IMR-90 (cell line): ENCODE results near the gene GRID1. TPM values are rescaled to one million over a fixed set of nuclear protein-coding genes. Genes with fewer than 3 reads are reported as not detected.

Source experiments
- ATAC-seq: fragments of 200-7000 bp; cut with Tn5 transposase; 2 replicates; pipeline ENCODE4 v1.9.1; 2020; ENCODE audit warnings: low read depth, mild to moderate bottlenecking, moderate library complexity
- BruUV-seq: library from RNA; stranded (reverse); fragments of 400-500 nt; replicated peaks from 2 replicates; lab custom pipeline; 2021; lab: Mats Ljungman, UMichigan
- CTCF ChIA-PET: fragments of 300-600 bp; formaldehyde crosslinking; extraction: SDS; loops from one replicate; lab custom pipeline; 2021; ENCODE audit warnings: antibody characterized with exemption; lab: Yijun Ruan, JAX
- POLR2A ChIA-PET: fragments of 300-600 bp; sonication (Branson Sonifier 250); formaldehyde crosslinking; loops from one replicate; lab custom pipeline; 2022; ENCODE audit warnings: antibody characterized with exemption; ENCODE audit not compliant: unreplicated experiment; lab: Charles Lee
- DNase-seq: peaks from one replicate; pipeline ENCODE4 v3.0.0; 2013
- H2AFZ ChIP-seq: replicated peaks from 2 replicates; pipeline ENCODE3; 2013; ENCODE audit warnings: low read length, mild to moderate bottlenecking; ENCODE audit not compliant: poor library complexity
- H2AK5ac ChIP-seq: 2 replicates; pipeline ENCODE4 v1.6.1; 2013; ENCODE audit warnings: low read depth, low read length, inconsistent platforms
- H2AK9ac ChIP-seq: replicated peaks from 2 replicates; pipeline ENCODE3; 2013; ENCODE audit warnings: mild to moderate bottlenecking, low read depth, low read length, moderate library complexity; ENCODE audit not compliant: poor library complexity
- H2BK120ac ChIP-seq: 2 replicates; pipeline ENCODE4 v1.6.1; 2013; ENCODE audit warnings: low read depth, low read length, inconsistent platforms
- H2BK15ac ChIP-seq: 3 replicates; pipeline ENCODE4 v1.6.1; 2013; ENCODE audit warnings: low read depth, low read length, inconsistent platforms
- H2BK20ac ChIP-seq: 2 replicates; pipeline ENCODE4 v1.6.1; 2013; ENCODE audit warnings: low read depth, mild to moderate bottlenecking, inconsistent platforms, low read length, moderate library complexity
- H2BK5ac ChIP-seq: 2 replicates; pipeline ENCODE4 v1.6.1; 2013; ENCODE audit warnings: mild to moderate bottlenecking, low read depth, low read length, inconsistent platforms; ENCODE audit not compliant: poor library complexity, severe bottlenecking
- H3K14ac ChIP-seq: replicated peaks from 2 replicates; pipeline ENCODE4 v1.6.1; 2013; ENCODE audit warnings: low read depth, low read length, inconsistent platforms
- H3K18ac ChIP-seq: 2 replicates; pipeline ENCODE4 v1.6.1; 2013; ENCODE audit warnings: low read depth, low read length, control low read depth
- H3K23ac ChIP-seq: 2 replicates; pipeline ENCODE4 v1.6.1; 2013; ENCODE audit warnings: low read depth, low read length, inconsistent platforms
- H3K27ac ChIP-seq: 2 replicates; pipeline ENCODE4 v1.5.1; 2013; ENCODE audit warnings: mild to moderate bottlenecking, control low read depth, low read length; ENCODE audit not compliant: insufficient read depth
- H3K27me3 ChIP-seq: 2 replicates; pipeline ENCODE4 v1.6.1; 2013; ENCODE audit warnings: low read length; ENCODE audit not compliant: control insufficient read depth, insufficient read depth
- H3K36me3 ChIP-seq: 2 replicates; pipeline ENCODE4 v1.6.1; 2013; ENCODE audit warnings: low read length, mixed read lengths; ENCODE audit not compliant: control insufficient read depth, insufficient read depth
- H3K4ac ChIP-seq: 2 replicates; pipeline ENCODE4 v1.6.1; 2013; ENCODE audit warnings: low read depth, low read length, inconsistent platforms
- H3K4me1 ChIP-seq: 2 replicates; pipeline ENCODE4 v1.6.1; 2013; ENCODE audit warnings: low read length, mixed read lengths; ENCODE audit not compliant: control insufficient read depth, insufficient read depth
- H3K4me2 ChIP-seq: 2 replicates; pipeline ENCODE4 v1.6.1; 2013; ENCODE audit warnings: low read depth, mild to moderate bottlenecking, control low read depth, low read length, moderate library complexity
- H3K4me3 ChIP-seq: 2 replicates; pipeline ENCODE4 v1.5.1; 2013; ENCODE audit warnings: low read depth, mild to moderate bottlenecking, control low read depth, low read length, moderate library complexity; ENCODE audit not compliant: insufficient read depth
- H3K56ac ChIP-seq: 2 replicates; pipeline ENCODE4 v1.6.1; 2013; ENCODE audit warnings: low read length, inconsistent platforms; ENCODE audit not compliant: insufficient read depth; ENCODE audit errors: extremely low read depth
- H3K79me1 ChIP-seq, 2 experiments: 2 replicates each; pipeline ENCODE4 v1.6.1; 2013; ENCODE audit warnings: low read length in 2 of 2, inconsistent platforms in 1 of 2, low read depth in 1 of 2
- H3K9ac ChIP-seq: 2 replicates; pipeline ENCODE4 v1.6.1; 2013; ENCODE audit warnings: low read depth, low read length, control low read depth
- H3K9me1 ChIP-seq: 2 replicates; pipeline ENCODE4 v1.6.1; 2013; ENCODE audit warnings: low read length, inconsistent platforms; ENCODE audit not compliant: insufficient read depth
- H3K9me3 ChIP-seq: 2 replicates; pipeline ENCODE4 v1.6.1; 2013; ENCODE audit warnings: low read length; ENCODE audit not compliant: control insufficient read depth, insufficient read depth
- H4K20me1 ChIP-seq: 2 replicates; pipeline ENCODE4 v1.6.1; 2013; ENCODE audit warnings: low read length, inconsistent platforms; ENCODE audit not compliant: insufficient read depth
- H4K5ac ChIP-seq: 2 replicates; pipeline ENCODE4 v1.6.1; 2013; ENCODE audit warnings: mild to moderate bottlenecking, low read depth, low read length, control low read depth
- H4K8ac ChIP-seq, 2 experiments: 2 replicates each; pipeline ENCODE4 v1.6.1; 2013; ENCODE audit warnings: low read depth in 2 of 2, low read length in 2 of 2, control low read depth in 1 of 2, inconsistent platforms in 1 of 2
- H4K91ac ChIP-seq: 2 replicates; pipeline ENCODE4 v1.6.1; 2013; ENCODE audit warnings: low read depth, low read length, inconsistent platforms; ENCODE audit not compliant: insufficient read depth
- BHLHE40 ChIP-seq: fragments of 150-350 bp; IDR thresholded peaks from 2 replicates; pipeline ENCODE4 v1.6.1; 2016; ENCODE audit warnings: mild to moderate bottlenecking, low read depth, low read length
- CEBPB ChIP-seq: IDR thresholded peaks from 2 replicates; pipeline ENCODE4 v1.6.1; 2012; ENCODE audit warnings: low read depth, low read length, improper control_type of control experiment
- CHD1 ChIP-seq: IDR thresholded peaks from 2 replicates; pipeline ENCODE4 v1.6.1; 2012; ENCODE audit warnings: low read depth, low read length, improper control_type of control experiment
- CTCF ChIP-seq: conservative IDR thresholded peaks from 2 replicates; pipeline ENCODE4 v1.5.1; 2012; ENCODE audit warnings: mild to moderate bottlenecking, low read depth, low read length, improper control_type of control experiment
- FOS ChIP-seq: fragments of 150-350 bp; IDR thresholded peaks from 2 replicates; pipeline ENCODE4 v1.6.1; 2016; ENCODE audit warnings: low read depth, low read length
- MAFK ChIP-seq: IDR thresholded peaks from 2 replicates; pipeline ENCODE4 v1.6.1; 2012; ENCODE audit warnings: low read depth, low read length, improper control_type of control experiment
- MXI1 ChIP-seq: IDR thresholded peaks from 2 replicates; pipeline ENCODE4 v1.6.1; 2012; ENCODE audit warnings: low read depth, mild to moderate bottlenecking, low read length, moderate library complexity, borderline replicate concordance
- NFE2L2 ChIP-seq: fragments of 150-350 bp; IDR thresholded peaks from 2 replicates; pipeline ENCODE4 v1.6.1; 2016; ENCODE audit warnings: low read depth, mild to moderate bottlenecking, low read length
- POLR2A ChIP-seq: IDR thresholded peaks from 2 replicates; pipeline ENCODE4 v1.6.1; 2012; ENCODE audit warnings: mild to moderate bottlenecking, low read depth, low read length
- RFX5 ChIP-seq: IDR thresholded peaks from 2 replicates; pipeline ENCODE4 v1.8.0; 2012; ENCODE audit warnings: low read depth, mild to moderate bottlenecking, low read length, moderate library complexity
- WGBS, 2 experiments: methylation state at CpG; one replicate each; pipeline versions ENCODE4 v1.1.5 to v1.1.7; 2013; ENCODE audit warnings: missing lambda C conversion rate in 2 of 2; ENCODE audit not compliant: insufficient read length in 1 of 2; ENCODE audit errors: extremely low coverage in 2 of 2; 5-methylcytosine and 5-hydroxymethylcytosine counted together
- dilution Hi-C: fragments of 300-500 bp; cut with HindIII; formaldehyde crosslinking; loops from one replicate; pipeline ENCODE4 v1.14.3; 2018; ENCODE audit warnings: low sequenced_read_pairs; ENCODE audit not compliant: unreplicated experiment
- in situ Hi-C: fragments of 300-500 bp; cut with MboI; formaldehyde crosslinking; loops from 3 replicates; pipeline ENCODE4 v1.14.3; 2019; ENCODE audit warnings: low sequenced_read_pairs, inconsistent platforms, mixed read lengths
- intact Hi-C: fragments of 100-400 bp; cut with micrococcal nuclease; formaldehyde crosslinking; loops from 2 replicates; pipeline ENCODE4 v1.10.0; 2022
- polyA plus RNA-seq, 3 experiments: library from polyadenylated mRNA; depleted of rRNA; stranded (reverse); fragments of >200 nt; gene quantifications; 2 replicates each; pipeline ENCODE4 v1.2.3, GENCODE V29; 2012; ENCODE audit warnings: low replicate concordance in 1 of 3
- total RNA-seq: library from RNA; depleted of rRNA; stranded (reverse); fragments of >200 nt; gene quantifications from 2 replicates; pipeline ENCODE4 v1.2.3, GENCODE V29; 2012

The GRID1 gene
- total and polyA plus RNA-seq, 2 of the 4 experiments (the other 2 are of a cell fraction) = not detected

GRCh38 chr10:86364491-86365345, 1.9 kb downstream of the GRID1 start:
- Histone ChIP-seq H4K20me1 (no peaks in the 10 kb centered on the region; the same call in none of the 2 replicates), H3K4me3 (no peak overlapping the region), H3K14ac (no peak overlapping the region), H4K91ac (no peak overlapping the region), H4K5ac (no peak overlapping the region), H2AK5ac (no peak overlapping the region), H3K4me2 (no peak overlapping the region; the same call in 1 of the 2 replicates), H3K9me1 (no peaks in the 10 kb centered on the region), H3K9me3 (peaks cover 2% of the 10 kb centered on the region; the same call in 1 of the 2 replicates), H2BK120ac (no peak overlapping the region), H3K27ac (no peak overlapping the region), H4K8ac (no peak overlapping the region), H3K36me3 (no peaks in the 10 kb centered on the region), H3K56ac (no peak overlapping the region), H2BK5ac (no peak overlapping the region), H3K9ac (no peak overlapping the region), H2BK20ac (no peak overlapping the region), H3K4me1 (no peaks in the 10 kb centered on the region; the same call in 1 of the 2 replicates), H2AK9ac (no peak overlapping the region), H3K4ac (no peak overlapping the region), H2AFZ (no peak overlapping the region), H3K79me1 (no peaks in the 10 kb centered on the region), H2BK15ac (no peak overlapping the region), H3K18ac (no peak overlapping the region), H3K23ac (no peak overlapping the region), H3K27me3 (peaks cover 85% of the 10 kb centered on the region)
- ChIA-PET CTCF (no interaction called here), POLR2A (no interaction called here)
- ATAC-seq (no peak), DNase-seq (no peak)
- BruUV-seq = no TSS peak
- TF ChIP-seq BHLHE40 = no peak
- no peak for TF ChIP-seq MAFK
- TF ChIP-seq CEBPB = no peak
- TF ChIP-seq POLR2A = no peak
- no peak for TF ChIP-seq NFE2L2
- no peak for TF ChIP-seq MXI1
- no peak for TF ChIP-seq FOS
- TF ChIP-seq CTCF = no peak
- no peak for TF ChIP-seq CHD1
- TF ChIP-seq RFX5 = no peak
- in situ Hi-C loops = no loop called here
- 4% methylated on average over 5 of the region's 46 CpGs; no CpG with 5 or more reads in 1 of the 2 experiments for WGBS, 2 experiments
- intact Hi-C loops = no loop called here
- dilution Hi-C loops = no loop called here
